Activated T-helper 17 cell treated with anti-CD3 and anti-CD28 coated beads, Interleukin-2, amount 50 U/mL, for 72 hours (primary cell): ENCODE measurements around the gene POLH. TPM values are rescaled to one million over a fixed set of nuclear protein-coding genes. Genes with fewer than 3 reads are reported as not detected.
"Not testable (repeated sequence)": the region's sequence is repeated elsewhere in the genome, so short reads cannot be mapped to it uniquely, and the experiment has no call there.

Experiments used
- ATAC-seq: fragments of 150-1000 bp; cut with Tn5 transposase; replicated peaks from 2 replicates; pipeline ENCODE4 v1.10.0; 2021; ENCODE audit warnings: mild to moderate bottlenecking, moderate library complexity
- H3K27ac Mint-ChIP-seq: one replicate; pipeline ENCODE4 v1.8.0; 2022; ENCODE audit warnings: mixed read lengths
- H3K27me3 Mint-ChIP-seq: one replicate; pipeline ENCODE4 v1.8.0; 2022; ENCODE audit warnings: mixed read lengths
- H3K36me3 Mint-ChIP-seq: one replicate; pipeline ENCODE4 v1.8.0; 2022; ENCODE audit warnings: low read depth, mild to moderate bottlenecking, mixed read lengths
- H3K4me1 Mint-ChIP-seq: one replicate; pipeline ENCODE4 v1.8.0; 2022; ENCODE audit warnings: mixed read lengths
- H3K4me3 Mint-ChIP-seq: one replicate; pipeline ENCODE4 v1.8.0; 2022; ENCODE audit warnings: mild to moderate bottlenecking, mixed read lengths
- H3K9me3 Mint-ChIP-seq: one replicate; pipeline ENCODE4 v1.8.0; 2022; ENCODE audit warnings: mixed read lengths
- total RNA-seq, 2 donors: library from RNA; stranded (reverse); gene quantifications; one replicate each; pipeline ENCODE4 v1.2.3, GENCODE V29; 2022

The POLH gene
- total RNA-seq, 2 donors from 2014 or later: 55.5 to 67.8 TPM

DNA sequence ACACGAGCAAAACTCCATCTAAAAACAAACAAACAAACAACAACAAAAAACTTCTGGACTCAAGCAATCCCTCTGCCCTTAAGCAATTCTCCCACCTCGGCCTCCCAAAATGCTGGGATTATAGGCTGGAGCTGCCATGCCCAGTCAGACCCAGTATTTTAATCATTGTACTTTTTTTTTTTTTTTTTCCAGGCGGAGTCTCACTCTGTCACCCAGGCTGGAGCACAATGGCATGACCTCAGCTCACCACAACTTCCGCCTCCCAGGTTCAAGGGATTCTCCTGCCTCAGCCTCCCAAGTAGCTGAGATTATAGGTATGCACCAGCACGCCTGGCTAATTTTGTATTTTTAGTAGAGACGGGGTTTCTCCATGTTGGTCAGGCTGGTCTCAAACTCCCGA, 57.0 kb downstream of the POLH start:
- peaks cover 34% of the 10 kb centered on the region for H3K36me3 Mint-ChIP-seq
- H3K4me3 Mint-ChIP-seq, H3K9me3 Mint-ChIP-seq, H3K27ac Mint-ChIP-seq, ATAC-seq, H3K27me3 Mint-ChIP-seq: not testable (repeated sequence)
- H3K4me1 Mint-ChIP-seq: peaks cover 25% of the 10 kb centered on the region

- peaks cover 27% of the 10 kb centered on the region for H3K4me1 Mint-ChIP-seq
- no peaks in the 10 kb centered on the region for H3K9me3 Mint-ChIP-seq
- H3K27ac Mint-ChIP-seq: peak overlapping the region; percentile 99
- H3K36me3 Mint-ChIP-seq: peaks cover 45% of the 10 kb centered on the region
- no peaks in the 10 kb centered on the region for H3K27me3 Mint-ChIP-seq
- peak overlapping the region; percentile 98 for H3K4me3 Mint-ChIP-seq
- ATAC-seq: no peak
Measured at GRCh38 chr6:43634702-43635303, 58.8 kb downstream of the POLH start.

DNA sequence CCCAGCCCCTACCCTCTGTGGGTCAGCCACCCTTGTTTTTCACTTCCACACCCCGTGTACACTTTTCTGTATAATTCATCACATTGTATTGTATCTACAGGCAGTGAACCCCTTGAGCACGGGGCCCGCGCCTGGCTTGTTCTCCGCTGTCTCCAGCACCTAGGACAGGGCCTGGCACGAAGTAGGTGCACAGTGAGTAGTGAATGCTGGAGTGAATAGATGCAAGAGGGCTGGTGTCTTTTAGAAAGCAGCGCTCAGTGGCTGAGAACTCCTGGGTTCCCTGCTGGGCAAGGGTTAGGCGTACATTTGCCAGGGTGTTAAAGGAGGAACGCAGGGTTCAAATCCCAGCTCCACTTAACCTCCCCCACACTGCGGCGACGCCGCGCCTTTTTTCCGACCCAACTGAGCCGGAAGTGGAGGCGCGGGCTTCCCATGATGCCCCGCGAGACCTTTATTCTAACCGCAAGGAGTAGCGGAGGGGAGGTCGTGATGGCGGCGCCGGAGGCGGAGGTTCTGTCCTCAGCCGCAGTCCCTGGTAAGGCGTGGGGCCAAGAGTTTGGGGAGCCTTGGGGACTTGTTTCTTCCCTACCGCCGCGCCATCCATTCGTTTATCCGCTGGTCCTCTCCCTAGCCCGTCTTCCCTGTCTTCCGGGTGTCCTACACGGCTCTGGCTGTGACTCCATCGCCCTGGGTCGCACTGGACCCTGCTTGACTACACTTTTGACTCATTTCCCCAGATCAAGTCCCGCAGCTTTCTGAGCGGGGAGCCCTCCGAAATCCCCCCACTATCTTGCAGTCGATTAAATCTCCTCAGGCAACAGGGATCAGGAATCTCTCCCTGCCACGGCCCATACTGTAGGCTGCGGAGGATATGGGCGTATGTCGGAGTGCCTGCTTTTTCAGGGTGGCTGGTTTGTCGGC, 59.7 kb downstream of the POLH start, which contains the start of gene MAD2L1BP:
Gene MAD2L1BP (plus strand): TSS at position 454 of the 921 bp plus-strand sequence. CDS start 36 bp downstream, at position 490.
- Mint-ChIP-seq H3K36me3 (peaks cover 54% of the 10 kb centered on the region), H3K4me3 (peak within 1 kb of the TSS; percentile 98), H3K9me3 (no peaks in the 10 kb centered on the region), H3K4me1 (peaks cover 30% of the 10 kb centered on the region), H3K27me3 (no peaks in the 10 kb centered on the region), H3K27ac (peak within 1 kb of the TSS; percentile 99)
- peak; percentile 89 for ATAC-seq

- H3K9me3 Mint-ChIP-seq: no peaks in the 10 kb centered on the region
- ATAC-seq: peak; percentile 11
- H3K4me3 Mint-ChIP-seq: peak overlapping the region; percentile 98
- peaks cover 60% of the 10 kb centered on the region for H3K36me3 Mint-ChIP-seq
- peak overlapping the region; percentile 99 for H3K27ac Mint-ChIP-seq
- no peaks in the 10 kb centered on the region for H3K27me3 Mint-ChIP-seq
- peaks cover 32% of the 10 kb centered on the region for H3K4me1 Mint-ChIP-seq
Measured at GRCh38 chr6:43636308-43636659, 60.3 kb downstream of the POLH start.

GRCh38 chr6:43639984-43640800, 64.2 kb downstream of the POLH start:
- Mint-ChIP-seq H3K4me1 (peaks cover 28% of the 10 kb centered on the region), H3K27ac (peak overlapping the region; percentile 15), H3K36me3 (peaks cover 76% of the 10 kb centered on the region), H3K4me3 (peak overlapping the region; percentile 98), H3K9me3 (no peaks in the 10 kb centered on the region), H3K27me3 (no peaks in the 10 kb centered on the region)
- ATAC-seq: no peak

DNA sequence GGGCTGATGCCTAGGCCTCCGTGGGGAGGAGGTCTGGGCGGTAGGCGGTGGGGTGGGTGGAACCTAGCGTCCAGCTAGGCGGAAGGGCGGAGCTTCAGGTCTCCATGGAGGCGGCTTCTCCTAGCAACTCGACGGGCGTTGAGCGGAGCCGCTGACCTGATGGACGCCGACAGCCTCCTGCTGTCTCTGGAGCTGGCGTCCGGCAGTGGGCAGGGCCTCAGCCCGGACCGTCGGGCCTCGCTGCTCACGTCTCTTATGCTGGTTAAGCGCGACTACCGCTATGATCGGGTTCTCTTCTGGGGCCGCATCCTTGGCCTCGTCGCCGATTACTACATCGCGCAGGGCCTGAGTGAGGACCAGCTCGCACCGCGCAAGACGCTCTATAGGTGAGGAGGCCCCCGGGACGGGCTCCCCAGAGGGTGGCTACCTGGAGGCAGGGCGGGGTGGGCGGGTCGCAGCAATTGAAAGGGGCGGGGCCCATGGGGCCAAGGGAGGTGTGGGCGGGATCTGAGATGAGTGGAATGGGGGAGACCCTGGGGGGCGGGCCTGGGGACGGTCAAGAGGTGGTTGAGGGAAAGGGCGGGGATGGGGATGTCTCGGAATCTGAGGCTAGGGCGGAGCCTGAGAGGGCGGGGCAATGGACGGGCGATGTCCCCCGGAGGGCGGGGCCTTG, 69.1 kb downstream of the POLH start, which contains the start of gene RSPH9:
Gene RSPH9 (plus strand): TSS at position 97 of the 673 bp plus-strand sequence. CDS start 63 bp downstream, at position 160.
- Mint-ChIP-seq H3K4me1 (peaks cover 20% of the 10 kb centered on the region), H3K9me3 (no peaks in the 10 kb centered on the region), H3K27me3 (no peaks in the 10 kb centered on the region), H3K27ac (peak within 1 kb of the TSS; percentile 81), H3K4me3 (peak within 1 kb of the TSS; percentile 86), H3K36me3 (peaks cover 28% of the 10 kb centered on the region)
- ATAC-seq: peak; percentile 92

- H3K27me3 Mint-ChIP-seq: no peaks in the 10 kb centered on the region
- H3K9me3 Mint-ChIP-seq: no peaks in the 10 kb centered on the region
- peaks cover 23% of the 10 kb centered on the region for H3K36me3 Mint-ChIP-seq
- ATAC-seq: peak; percentile 27
- peak overlapping the region; percentile 81 for H3K27ac Mint-ChIP-seq
- peak overlapping the region; percentile 86 for H3K4me3 Mint-ChIP-seq
- H3K4me1 Mint-ChIP-seq: peaks cover 15% of the 10 kb centered on the region
Measured at GRCh38 chr6:43645613-43645964, 69.6 kb downstream of the POLH start.

DNA sequence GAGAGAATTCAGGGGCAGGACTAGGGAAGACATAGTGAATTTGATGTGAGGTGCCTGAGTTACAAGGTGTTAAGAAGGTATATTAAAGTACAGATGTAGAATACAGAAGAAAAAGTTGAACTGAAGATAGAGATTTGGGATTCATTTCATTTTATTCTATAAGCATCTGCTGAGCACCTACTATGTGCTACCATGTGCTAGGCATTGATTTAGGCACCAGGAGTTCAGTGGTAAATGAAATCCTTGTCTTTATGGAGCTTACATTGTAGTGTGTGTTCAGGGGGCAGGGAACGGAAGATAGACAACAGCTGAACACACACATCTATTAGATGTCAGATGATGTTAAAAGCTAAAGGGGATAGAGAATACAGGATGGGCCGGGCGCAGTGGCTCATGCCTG, 71.6 kb downstream of the POLH start:
- Mint-ChIP-seq H3K27me3 (no peaks in the 10 kb centered on the region), H3K9me3 (no peaks in the 10 kb centered on the region), H3K4me3 (no peak overlapping the region), H3K27ac (no peak overlapping the region), H3K4me1 (peaks cover 10% of the 10 kb centered on the region), H3K36me3 (peaks cover 6% of the 10 kb centered on the region)
- ATAC-seq: no peak

DNA sequence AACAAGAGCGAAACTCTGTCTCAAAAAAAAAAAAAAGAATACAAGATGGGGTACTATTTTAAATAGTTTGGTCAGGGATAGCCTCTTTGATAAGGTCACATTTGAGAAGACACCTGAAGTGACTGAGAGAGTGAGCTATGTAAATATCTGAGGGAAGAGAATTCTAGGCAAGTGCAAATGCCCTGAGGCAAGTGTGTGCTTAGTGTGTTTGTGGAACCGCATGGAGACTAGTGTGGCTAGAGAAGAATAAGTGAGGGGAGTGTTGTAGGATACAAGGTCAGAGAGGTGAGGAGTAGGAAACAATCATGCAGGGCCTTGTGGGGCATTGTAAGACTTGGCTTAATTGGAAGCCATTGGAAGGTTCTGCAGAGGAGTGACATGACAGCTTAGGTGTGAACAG, 72.3 kb downstream of the POLH start:
- Mint-ChIP-seq H3K27ac (no peak overlapping the region), H3K27me3 (no peaks in the 10 kb centered on the region), H3K36me3 (peaks cover under 1% of the 10 kb centered on the region), H3K4me1 (peaks cover 10% of the 10 kb centered on the region), H3K4me3 (no peak overlapping the region), H3K9me3 (no peaks in the 10 kb centered on the region)
- ATAC-seq: no peak

DNA sequence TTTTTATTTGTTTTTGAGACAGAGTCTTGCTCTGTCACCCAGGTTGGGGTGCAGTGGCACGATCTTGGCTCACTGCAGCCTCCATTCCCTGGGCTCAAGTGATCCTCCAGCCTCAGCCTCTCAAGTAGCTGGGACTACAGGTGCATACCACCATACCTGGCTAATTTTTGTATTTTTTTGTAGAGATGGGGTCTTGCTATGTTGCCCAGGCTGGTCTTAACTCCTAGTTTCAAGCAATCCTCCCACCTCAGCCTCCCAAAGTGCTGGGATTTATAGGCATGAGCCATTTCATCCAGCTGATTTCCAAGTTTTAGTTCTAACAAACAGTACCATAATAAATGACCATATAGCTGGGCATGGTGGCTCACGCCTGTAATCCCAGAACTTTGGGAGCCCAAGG, 76.8 kb downstream of the POLH start:
- not testable (repeated sequence) for H3K4me1 Mint-ChIP-seq, H3K27ac Mint-ChIP-seq, H3K4me3 Mint-ChIP-seq, H3K27me3 Mint-ChIP-seq, H3K36me3 Mint-ChIP-seq, H3K9me3 Mint-ChIP-seq, ATAC-seq

DNA sequence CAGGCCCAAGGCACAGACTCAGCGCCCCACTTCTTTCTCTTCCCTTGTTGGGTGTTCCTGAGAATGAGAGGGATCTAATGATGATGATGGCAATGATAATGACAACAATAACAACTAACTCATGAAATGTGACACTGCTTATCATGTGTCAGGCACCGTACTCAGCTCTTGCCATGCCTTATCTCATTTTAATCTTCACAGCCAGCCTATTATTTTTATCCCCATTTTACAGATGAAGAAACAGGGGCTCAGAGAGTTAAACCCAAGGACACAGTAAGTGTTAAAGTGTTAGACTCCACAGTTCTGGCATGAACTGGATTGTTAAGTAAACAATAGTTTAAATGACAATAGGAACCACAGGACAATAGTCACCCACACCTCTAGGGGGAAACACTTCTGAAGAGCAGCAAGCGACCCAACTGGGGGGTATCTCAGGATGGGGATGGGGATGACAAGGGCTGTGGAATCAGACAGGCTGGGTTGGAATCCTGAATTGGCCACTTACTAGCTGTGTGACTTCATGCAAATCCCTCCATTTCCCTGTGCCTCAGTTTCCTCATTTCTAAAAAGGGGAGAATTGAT, 81.3 kb downstream of the POLH start:
- Mint-ChIP-seq H3K9me3 (no peaks in the 10 kb centered on the region), H3K4me1 (no peaks in the 10 kb centered on the region), H3K27ac (no peak overlapping the region), H3K4me3 (no peak overlapping the region), H3K36me3 (no peaks in the 10 kb centered on the region), H3K27me3 (no peaks in the 10 kb centered on the region)
- no peak for ATAC-seq

DNA sequence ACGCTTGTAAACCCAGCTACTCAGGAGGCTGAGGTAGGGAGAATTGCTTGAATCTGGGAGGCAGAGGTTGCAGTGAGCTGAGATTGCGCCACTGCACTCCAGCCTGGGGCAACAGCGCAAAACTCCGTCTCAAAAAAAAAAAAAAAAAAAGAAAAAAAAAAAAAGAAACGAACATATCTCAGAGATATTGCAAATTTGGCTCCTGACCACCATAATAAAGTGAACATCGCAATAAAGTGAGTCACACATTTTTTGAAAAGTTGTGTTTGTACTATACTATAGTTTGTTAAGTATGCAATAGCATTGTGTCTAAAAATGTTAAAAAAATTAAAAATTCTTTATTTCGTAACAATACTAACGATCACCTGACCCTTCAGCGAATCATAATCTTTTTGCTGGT, 82.2 kb downstream of the POLH start:
- no peak for ATAC-seq
- H3K4me3 Mint-ChIP-seq: no peak overlapping the region
- no peaks in the 10 kb centered on the region for H3K9me3 Mint-ChIP-seq

DNA sequence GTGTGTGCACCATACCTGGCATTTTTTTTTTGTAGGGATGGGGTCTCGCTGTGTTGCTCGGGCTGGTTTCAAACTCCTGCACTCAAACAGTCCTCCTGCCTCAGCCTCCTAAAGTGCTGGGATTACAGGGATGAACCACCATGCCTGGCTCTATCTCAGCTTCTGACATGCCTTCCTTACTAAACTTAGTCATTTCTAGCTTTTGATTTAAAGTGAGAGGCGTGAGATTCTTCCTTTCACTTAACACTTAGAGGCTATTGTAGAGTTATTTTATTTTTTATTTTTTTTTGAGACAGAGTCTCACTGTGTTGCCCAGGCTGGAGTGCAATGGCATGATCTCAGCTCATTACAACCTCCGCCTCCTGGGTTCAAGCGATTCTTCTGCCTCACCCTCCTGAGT, 87.0 kb downstream of the POLH start:
- H3K36me3 Mint-ChIP-seq, H3K4me1 Mint-ChIP-seq, H3K27me3 Mint-ChIP-seq, H3K27ac Mint-ChIP-seq, H3K9me3 Mint-ChIP-seq, H3K4me3 Mint-ChIP-seq: not testable (repeated sequence)
- ATAC-seq: peak; percentile 57

More for the DNA sequence above, 82.2 kb downstream of the POLH start:
- Mint-ChIP-seq H3K36me3 (no peaks in the 10 kb centered on the region), H3K27me3 (no peaks in the 10 kb centered on the region), H3K27ac (no peak overlapping the region), H3K4me1 (no peaks in the 10 kb centered on the region)
